Inferior parietal cortex (tissue), 1 donor: ENCODE data around the gene RANBP1.

Experiments
- DNase-seq: peaks from one replicate; pipeline ENCODE4 v3.0.0-alpha.2; 2016; ENCODE audit errors: extremely low spot score

Gene RANBP1

GRCh38 chr22:20123366-20124082, 7.6 kb downstream of the RANBP1 start:
- no peak for DNase-seq

GRCh38 chr22:20124083-20124787, 8.3 kb downstream of the RANBP1 start:
- DNase-seq = no peak

- no peak for DNase-seq
Observed at GRCh38 chr22:20125201-20126174, 9.6 kb downstream of the RANBP1 start.

- DNase-seq = no peak
Observed at GRCh38 chr22:20126284-20127029, 10.6 kb downstream of the RANBP1 start.

GRCh38 chr22:20127318-20127868, 11.5 kb downstream of the RANBP1 start:
- DNase-seq = no peak

GRCh38 chr22:20127869-20128618, 12.1 kb downstream of the RANBP1 start:
- no peak for DNase-seq

GRCh38 chr22:20128619-20128901, 12.7 kb downstream of the RANBP1 start:
- no peak for DNase-seq

GRCh38 chr22:20128902-20129746, 13.2 kb downstream of the RANBP1 start:
- peak; percentile 47 for DNase-seq

GRCh38 chr22:20129747-20130014, 13.8 kb downstream of the RANBP1 start:
- DNase-seq = no peak

GRCh38 chr22:20130319-20130718, 14.4 kb downstream of the RANBP1 start:
- DNase-seq = no peak

GRCh38 chr22:20130731-20131596, 15.1 kb downstream of the RANBP1 start:
- peak; percentile 81 for DNase-seq

GRCh38 chr22:20131597-20131858, 15.6 kb downstream of the RANBP1 start, which contains the start of gene ZDHHC8:
Gene ZDHHC8, plus strand, starts transcription at chr22:20131804. Its CDS starts 144 bp downstream, at chr22:20131948.
- DNase-seq = no peak

- DNase-seq = no peak
Observed at GRCh38 chr22:20131859-20132685, 16.2 kb downstream of the RANBP1 start.

- no peak for DNase-seq
Observed at GRCh38 chr22:20132686-20133246, 16.9 kb downstream of the RANBP1 start.

GRCh38 chr22:20133930-20134549, 18.1 kb downstream of the RANBP1 start:
- no peak for DNase-seq

GRCh38 chr22:20135265-20135664, 19.4 kb downstream of the RANBP1 start:
- DNase-seq = no peak

- DNase-seq = no peak
Observed at GRCh38 chr22:20135806-20136602, 20.1 kb downstream of the RANBP1 start.
